ENCODE results near the gene ESR1. TPM values are rescaled to one million over a fixed set of nuclear protein-coding genes. Genes with fewer than 3 reads are reported as not detected.

ESR1 gene
- 0.50 and 1.0 TPM in 2 replicates for total RNA-seq
- 0.06 and 0.35 TPM in 2 replicates for polyA plus RNA-seq
- polyA plus RNA-seq (2012) = 0.07 and 0.29 TPM in 2 replicates
- not detected in 2 replicates for polyA minus RNA-seq (ENCODE audit: low replicate concordance)

DNA sequence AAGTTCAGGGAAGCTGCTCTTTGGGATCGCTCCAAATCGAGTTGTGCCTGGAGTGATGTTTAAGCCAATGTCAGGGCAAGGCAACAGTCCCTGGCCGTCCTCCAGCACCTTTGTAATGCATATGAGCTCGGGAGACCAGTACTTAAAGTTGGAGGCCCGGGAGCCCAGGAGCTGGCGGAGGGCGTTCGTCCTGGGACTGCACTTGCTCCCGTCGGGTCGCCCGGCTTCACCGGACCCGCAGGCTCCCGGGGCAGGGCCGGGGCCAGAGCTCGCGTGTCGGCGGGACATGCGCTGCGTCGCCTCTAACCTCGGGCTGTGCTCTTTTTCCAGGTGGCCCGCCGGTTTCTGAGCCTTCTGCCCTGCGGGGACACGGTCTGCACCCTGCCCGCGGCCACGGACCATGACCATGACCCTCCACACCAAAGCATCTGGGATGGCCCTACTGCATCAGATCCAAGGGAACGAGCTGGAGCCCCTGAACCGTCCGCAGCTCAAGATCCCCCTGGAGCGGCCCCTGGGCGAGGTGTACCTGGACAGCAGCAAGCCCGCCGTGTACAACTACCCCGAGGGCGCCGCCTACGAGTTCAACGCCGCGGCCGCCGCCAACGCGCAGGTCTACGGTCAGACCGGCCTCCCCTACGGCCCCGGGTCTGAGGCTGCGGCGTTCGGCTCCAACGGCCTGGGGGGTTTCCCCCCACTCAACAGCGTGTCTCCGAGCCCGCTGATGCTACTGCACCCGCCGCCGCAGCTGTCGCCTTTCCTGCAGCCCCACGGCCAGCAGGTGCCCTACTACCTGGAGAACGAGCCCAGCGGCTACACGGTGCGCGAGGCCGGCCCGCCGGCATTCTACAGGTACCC lies at the start of gene ESR1:
TSS of gene ESR1 (plus strand) at position 170 of the 858 bp plus-strand sequence. CDS start at position 401, 231 bp downstream.
- TF ChIP-seq, protein P1, sequence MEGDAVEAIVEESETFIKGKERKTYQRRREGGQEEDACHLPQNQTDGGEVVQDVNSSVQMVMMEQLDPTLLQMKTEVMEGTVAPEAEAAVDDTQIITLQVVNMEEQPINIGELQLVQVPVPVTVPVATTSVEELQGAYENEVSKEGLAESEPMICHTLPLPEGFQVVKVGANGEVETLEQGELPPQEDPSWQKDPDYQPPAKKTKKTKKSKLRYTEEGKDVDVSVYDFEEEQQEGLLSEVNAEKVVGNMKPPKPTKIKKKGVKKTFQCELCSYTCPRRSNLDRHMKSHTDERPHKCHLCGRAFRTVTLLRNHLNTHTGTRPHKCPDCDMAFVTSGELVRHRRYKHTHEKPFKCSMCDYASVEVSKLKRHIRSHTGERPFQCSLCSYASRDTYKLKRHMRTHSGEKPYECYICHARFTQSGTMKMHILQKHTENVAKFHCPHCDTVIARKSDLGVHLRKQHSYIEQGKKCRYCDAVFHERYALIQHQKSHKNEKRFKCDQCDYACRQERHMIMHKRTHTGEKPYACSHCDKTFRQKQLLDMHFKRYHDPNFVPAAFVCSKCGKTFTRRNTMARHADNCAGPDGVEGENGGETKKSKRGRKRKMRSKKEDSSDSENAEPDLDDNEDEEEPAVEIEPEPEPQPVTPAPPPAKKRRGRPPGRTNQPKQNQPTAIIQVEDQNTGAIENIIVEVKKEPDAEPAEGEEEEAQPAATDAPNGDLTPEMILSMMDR (conservative IDR thresholded peaks at IDR 0.05 in 1 of 2, IDR thresholded peaks at IDR 0.05 in 1 of 2; ENCODE audit: low read depth in 1 of 2, low read length in 2 of 2) = no peak
- peak; percentile 60 for TF ChIP-seq EZH2 (IDR thresholded peaks at IDR 0.05; ENCODE audit: low read length, missing control alignments)
- no peak within 1 kb of the TSS for H2AFZ ChIP-seq (ENCODE audit: low read length)
- H3K79me2 ChIP-seq (ENCODE audit: control insufficient read depth, insufficient read depth, low read length) = no peaks in the 10 kb centered on the region
- H3K27ac ChIP-seq (ENCODE audit: insufficient read depth, low read length) = no peak within 1 kb of the TSS
- no peak within 1 kb of the TSS for H3K9ac ChIP-seq (ENCODE audit: insufficient read depth, low read length)
- H3K4me1 ChIP-seq (ENCODE audit: control insufficient read depth, extremely low read depth, insufficient read depth, low read length) = no peaks in the 10 kb centered on the region
- H3K9me3 ChIP-seq (ENCODE audit: control insufficient read depth, insufficient read depth, low read depth, low read length) = no peaks in the 10 kb centered on the region
- peak in 1 of 2 donors; percentile 28 for DNase-seq (ENCODE audit: low read depth in 2 of 2)
- H3K4me2 ChIP-seq (ENCODE audit: extremely low read depth, insufficient read depth, low read length) = peak within 1 kb of the TSS; percentile 3
- peaks cover 18% of the 10 kb centered on the region for H3K27me3 ChIP-seq (ENCODE audit: control insufficient read depth, insufficient read depth, low read length)
- H4K20me1 ChIP-seq (ENCODE audit: control insufficient read depth, extremely low read depth, insufficient read depth, low read length) = no peaks in the 10 kb centered on the region
- H3K4me3 ChIP-seq (replicated peaks in 1 of 4; ENCODE audit: control extremely low read depth in 1 of 4, insufficient read depth in 1 of 4, low read depth in 3 of 4, low read length in 4 of 4) = peak within 1 kb of the TSS in 2 of 4 experiments; percentile 10 to 25
- H3K36me3 ChIP-seq (ENCODE audit: control insufficient read depth, insufficient read depth, low read length) = no peaks in the 10 kb centered on the region

DNA sequence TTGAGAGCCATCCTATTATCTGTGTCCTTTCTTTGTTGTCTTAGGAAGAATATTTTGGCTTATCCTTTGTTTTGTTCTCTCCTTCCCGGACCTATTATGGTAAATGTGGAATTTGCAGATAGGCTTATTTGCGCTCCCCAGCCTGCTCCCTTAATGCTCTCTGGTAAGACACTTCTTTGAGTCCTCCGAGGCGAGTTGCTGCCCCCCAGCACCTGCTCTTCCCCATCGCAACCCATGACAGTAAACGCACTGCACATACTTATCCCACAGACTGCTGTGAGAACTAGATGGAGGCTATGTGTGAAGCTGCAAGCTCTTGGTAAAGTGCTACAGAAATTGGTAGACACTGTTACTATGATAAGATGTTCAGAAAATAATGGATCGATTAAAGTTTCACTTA lies 47.0 kb upstream of the ESR1 start:
- no peak for TF ChIP-seq EZH2 (IDR thresholded peaks at IDR 0.05; ENCODE audit: low read length, missing control alignments)
- TF ChIP-seq, protein P1 (conservative IDR thresholded peaks at IDR 0.05 in 1 of 2, IDR thresholded peaks at IDR 0.05 in 1 of 2; ENCODE audit: low read depth in 1 of 2, low read length in 2 of 2) = no peak
- no peaks in the 10 kb centered on the region for H3K4me1 ChIP-seq (ENCODE audit: control insufficient read depth, extremely low read depth, insufficient read depth, low read length)
- H3K27me3 ChIP-seq (ENCODE audit: control insufficient read depth, insufficient read depth, low read length) = no peaks in the 10 kb centered on the region
- DNase-seq (ENCODE audit: low read depth in 2 of 2) = no peak
- H3K27ac ChIP-seq (ENCODE audit: insufficient read depth, low read length) = no peak overlapping the region
- H3K36me3 ChIP-seq (ENCODE audit: control insufficient read depth, insufficient read depth, low read length) = no peaks in the 10 kb centered on the region
- H4K20me1 ChIP-seq (ENCODE audit: control insufficient read depth, extremely low read depth, insufficient read depth, low read length) = no peaks in the 10 kb centered on the region
- H3K9me3 ChIP-seq (ENCODE audit: control insufficient read depth, insufficient read depth, low read depth, low read length) = no peaks in the 10 kb centered on the region
- no peak overlapping the region for H3K4me2 ChIP-seq (ENCODE audit: extremely low read depth, insufficient read depth, low read length)
- H2AFZ ChIP-seq (ENCODE audit: low read length) = no peak overlapping the region
- H3K9ac ChIP-seq (ENCODE audit: insufficient read depth, low read length) = no peak overlapping the region
- no peak overlapping the region for H3K4me3 ChIP-seq (replicated peaks in 1 of 4; ENCODE audit: control extremely low read depth in 1 of 4, insufficient read depth in 1 of 4, low read depth in 3 of 4, low read length in 4 of 4)
- H3K79me2 ChIP-seq (ENCODE audit: control insufficient read depth, insufficient read depth, low read length) = no peaks in the 10 kb centered on the region

DNA sequence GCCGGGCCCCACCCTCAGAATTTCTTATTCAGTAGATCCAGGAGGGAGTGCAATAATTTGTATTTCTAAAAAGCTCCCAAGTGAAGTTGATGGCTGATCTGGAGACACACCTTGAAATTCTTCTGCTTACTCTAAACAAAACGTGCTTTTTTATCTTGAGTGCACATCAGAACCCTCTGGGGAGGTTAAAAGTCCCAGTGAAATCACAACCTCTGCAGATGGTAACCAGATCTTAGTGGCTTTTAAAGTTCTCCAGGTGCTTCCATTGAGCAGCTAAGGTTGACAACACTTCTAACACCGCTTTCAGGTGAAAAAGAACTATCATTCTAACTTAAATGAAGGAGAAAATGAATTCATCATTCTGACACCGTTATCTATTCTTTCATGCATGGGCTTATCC lies 45.6 kb upstream of the ESR1 start:
- Histone ChIP-seq H4K20me1 (ENCODE audit: control insufficient read depth, extremely low read depth, insufficient read depth, low read length) (no peaks in the 10 kb centered on the region), H2AFZ (ENCODE audit: low read length) (no peak overlapping the region), H3K27ac (ENCODE audit: insufficient read depth, low read length) (no peak overlapping the region), H3K79me2 (ENCODE audit: control insufficient read depth, insufficient read depth, low read length) (no peaks in the 10 kb centered on the region), H3K36me3 (ENCODE audit: control insufficient read depth, insufficient read depth, low read length) (no peaks in the 10 kb centered on the region), H3K9ac (ENCODE audit: insufficient read depth, low read length) (no peak overlapping the region), H3K27me3 (ENCODE audit: control insufficient read depth, insufficient read depth, low read length) (no peaks in the 10 kb centered on the region), H3K4me1 (ENCODE audit: control insufficient read depth, extremely low read depth, insufficient read depth, low read length) (no peaks in the 10 kb centered on the region), H3K9me3 (ENCODE audit: control insufficient read depth, insufficient read depth, low read depth, low read length) (no peaks in the 10 kb centered on the region), H3K4me2 (ENCODE audit: extremely low read depth, insufficient read depth, low read length) (no peak overlapping the region), H3K4me3 (replicated peaks in 1 of 4; ENCODE audit: control extremely low read depth in 1 of 4, insufficient read depth in 1 of 4, low read depth in 3 of 4, low read length in 4 of 4) (no peak overlapping the region)
- no peak for DNase-seq (ENCODE audit: low read depth in 2 of 2)
- TF ChIP-seq, protein P1 (conservative IDR thresholded peaks at IDR 0.05 in 1 of 2, IDR thresholded peaks at IDR 0.05 in 1 of 2; ENCODE audit: low read depth in 1 of 2, low read length in 2 of 2) = no peak
- TF ChIP-seq EZH2 (IDR thresholded peaks at IDR 0.05; ENCODE audit: low read length, missing control alignments) = no peak

Data from fibroblast of lung (primary cell).